ENCODE measurements around the gene CDH26.

GRCh38 chr20:60008130-60008808 is 50.0 kb downstream of the CDH26 start:
- TF ChIP-seq, protein P1, sequence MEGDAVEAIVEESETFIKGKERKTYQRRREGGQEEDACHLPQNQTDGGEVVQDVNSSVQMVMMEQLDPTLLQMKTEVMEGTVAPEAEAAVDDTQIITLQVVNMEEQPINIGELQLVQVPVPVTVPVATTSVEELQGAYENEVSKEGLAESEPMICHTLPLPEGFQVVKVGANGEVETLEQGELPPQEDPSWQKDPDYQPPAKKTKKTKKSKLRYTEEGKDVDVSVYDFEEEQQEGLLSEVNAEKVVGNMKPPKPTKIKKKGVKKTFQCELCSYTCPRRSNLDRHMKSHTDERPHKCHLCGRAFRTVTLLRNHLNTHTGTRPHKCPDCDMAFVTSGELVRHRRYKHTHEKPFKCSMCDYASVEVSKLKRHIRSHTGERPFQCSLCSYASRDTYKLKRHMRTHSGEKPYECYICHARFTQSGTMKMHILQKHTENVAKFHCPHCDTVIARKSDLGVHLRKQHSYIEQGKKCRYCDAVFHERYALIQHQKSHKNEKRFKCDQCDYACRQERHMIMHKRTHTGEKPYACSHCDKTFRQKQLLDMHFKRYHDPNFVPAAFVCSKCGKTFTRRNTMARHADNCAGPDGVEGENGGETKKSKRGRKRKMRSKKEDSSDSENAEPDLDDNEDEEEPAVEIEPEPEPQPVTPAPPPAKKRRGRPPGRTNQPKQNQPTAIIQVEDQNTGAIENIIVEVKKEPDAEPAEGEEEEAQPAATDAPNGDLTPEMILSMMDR (IDR thresholded peaks at IDR 0.05) = no peak
- no peak for TF ChIP-seq POLR2A (IDR thresholded peaks at IDR 0.05)
- no peak for TF ChIP-seq POLR2AphosphoS5 (IDR thresholded peaks at IDR 0.05)
- TF ChIP-seq EP300 (IDR thresholded peaks at IDR 0.05) = no peak

Measured in sigmoid colon (tissue), 4 donors.